Glomerular endothelial cell (primary cell): ENCODE results near the gene SAMHD1. TPM values are rescaled to one million over a fixed set of nuclear protein-coding genes. Genes with fewer than 3 reads are reported as not detected.
A peak's percentile ranks its signal among the peaks of the same experiment; 100 is the strongest.
"Not testable (repeated sequence)": the region's sequence is repeated elsewhere in the genome, so short reads cannot be mapped to it uniquely, and the experiment has no call there.

Source experiments
- DNase-seq: peaks from one replicate; pipeline ENCODE4 v3.0.0-alpha.2; 2011; ENCODE audit warnings: low read depth, low spot score; ENCODE audit errors: extremely low read depth
- total RNA-seq: library from RNA; depleted of rRNA; stranded (reverse); fragments of >200 nt; gene quantifications from 2 replicates; pipeline ENCODE4 v1.2.3, GENCODE V29; 2015

The SAMHD1 gene
- total RNA-seq: 45.5 and 95.0 TPM in 2 replicates

- peak; percentile 72 for DNase-seq
Observed at GRCh38 chr20:36951198-36951978, at the start of gene SAMHD1. Gene SAMHD1 (minus strand): TSS chr20:36951708. CDS start chr20:36951643, 65 bp downstream.

GRCh38 chr20:37000171-37000570 is 48.7 kb upstream of the SAMHD1 start:
- not testable (repeated sequence) for DNase-seq

GRCh38 chr20:36998652-36999051 is 47.1 kb upstream of the SAMHD1 start:
- no peak for DNase-seq

- no peak for DNase-seq
Observed at GRCh38 chr20:36997121-36997520, 45.6 kb upstream of the SAMHD1 start.

GRCh38 chr20:36994221-36994620 is 42.7 kb upstream of the SAMHD1 start:
- not testable (repeated sequence) for DNase-seq

- no peak for DNase-seq
Observed at GRCh38 chr20:36992802-36993334, 41.4 kb upstream of the SAMHD1 start.

- DNase-seq: no peak
Observed at GRCh38 chr20:36991703-36992102, 40.2 kb upstream of the SAMHD1 start.

- DNase-seq: no peak
Observed at GRCh38 chr20:36989797-36990196, 38.3 kb upstream of the SAMHD1 start.

GRCh38 chr20:36988494-36988966 is 37.0 kb upstream of the SAMHD1 start:
- DNase-seq: peak; percentile 23

GRCh38 chr20:36984257-36984638 is 32.7 kb upstream of the SAMHD1 start:
- DNase-seq: no peak

GRCh38 chr20:36975099-36975818 is 23.8 kb upstream of the SAMHD1 start:
- no peak for DNase-seq

- no peak for DNase-seq
Observed at GRCh38 chr20:36974660-36975059, 23.2 kb upstream of the SAMHD1 start.

- no peak for DNase-seq
Observed at GRCh38 chr20:36971103-36971502, 19.6 kb upstream of the SAMHD1 start.

GRCh38 chr20:36969478-36970186 is 18.1 kb upstream of the SAMHD1 start:
- no peak for DNase-seq

GRCh38 chr20:36969051-36969450 is 17.5 kb upstream of the SAMHD1 start:
- DNase-seq: no peak

GRCh38 chr20:36967636-36968035 is 16.1 kb upstream of the SAMHD1 start:
- no peak for DNase-seq

GRCh38 chr20:36966965-36967364 is 15.5 kb upstream of the SAMHD1 start:
- DNase-seq: not testable (repeated sequence)

- DNase-seq: not testable (repeated sequence)
Observed at GRCh38 chr20:36962354-36962941, 10.9 kb upstream of the SAMHD1 start.

GRCh38 chr20:36959242-36959641 is 7.7 kb upstream of the SAMHD1 start:
- DNase-seq: no peak

- no peak for DNase-seq
Observed at GRCh38 chr20:36957875-36958667, 6.6 kb upstream of the SAMHD1 start.
